Stimulated activated memory B cell treated with anti-CD40 and anti-IgM and Interleukin-4, amounts not matched to agents 10 μg/mL and 1 μg/mL and 100 μg/mL, for 72 hours (primary cell): Measurements from ENCODE around the gene LYPLAL1.

Experiments
- ATAC-seq: fragments of 150-1000 bp; cut with Tn5 transposase; 2 replicates; pipeline ENCODE4 v1.10.0; 2021
- H3K27ac Mint-ChIP-seq: one replicate; pipeline ENCODE4 v1.8.0; 2022; ENCODE audit warnings: mild to moderate bottlenecking, mixed read lengths
- H3K27me3 Mint-ChIP-seq: one replicate; pipeline ENCODE4 v1.8.0; 2022; ENCODE audit warnings: mixed read lengths
- H3K36me3 Mint-ChIP-seq: one replicate; pipeline ENCODE4 v1.8.0; 2022; ENCODE audit warnings: mixed read lengths
- H3K4me1 Mint-ChIP-seq: one replicate; pipeline ENCODE4 v1.8.0; 2022; ENCODE audit warnings: mixed read lengths
- H3K4me3 Mint-ChIP-seq: one replicate; pipeline ENCODE4 v1.8.0; 2022; ENCODE audit warnings: mild to moderate bottlenecking, moderate library complexity, mixed read lengths
- H3K9me3 Mint-ChIP-seq: one replicate; pipeline ENCODE4 v1.8.0; 2022; ENCODE audit warnings: mixed read lengths

LYPLAL1 gene

GRCh38 chr1:219173758-219174459 is at the start of gene LYPLAL1:
LYPLAL1 (plus strand) TSS chr1:219173878; CDS start chr1:219173891, 13 bp downstream.
- peak within 1 kb of the TSS; percentile 96 for H3K4me3 Mint-ChIP-seq
- peaks cover 36% of the 10 kb centered on the region for H3K4me1 Mint-ChIP-seq
- H3K9me3 Mint-ChIP-seq = no peaks in the 10 kb centered on the region
- peaks cover 18% of the 10 kb centered on the region for H3K36me3 Mint-ChIP-seq
- ATAC-seq = peak; percentile 94
- no peaks in the 10 kb centered on the region for H3K27me3 Mint-ChIP-seq
- H3K27ac Mint-ChIP-seq = peak within 1 kb of the TSS; percentile 94

DNA sequence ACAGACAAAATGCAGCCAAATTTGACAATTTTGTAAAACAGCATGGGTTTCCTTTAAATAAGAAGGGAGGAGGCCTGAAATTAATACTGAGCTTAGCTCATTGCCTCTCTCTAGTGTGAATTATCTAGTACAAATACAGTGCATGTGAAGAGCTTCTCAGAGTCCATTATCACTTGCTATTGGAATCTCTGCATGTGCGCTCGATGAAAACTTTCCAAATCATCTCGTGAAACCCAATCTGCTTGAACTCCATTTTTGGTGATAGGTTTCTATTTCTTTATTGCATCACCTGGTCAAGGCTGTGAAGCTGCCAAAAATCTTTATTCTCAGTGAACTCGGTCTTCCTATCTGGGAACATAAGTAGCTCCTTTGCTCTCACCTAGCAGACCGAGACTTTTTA is 49.5 kb upstream of the LYPLAL1 start:
- no peaks in the 10 kb centered on the region for H3K9me3 Mint-ChIP-seq
- H3K27ac Mint-ChIP-seq = no peak overlapping the region
- no peak overlapping the region for H3K4me3 Mint-ChIP-seq
- H3K4me1 Mint-ChIP-seq = no peaks in the 10 kb centered on the region
- no peak for ATAC-seq
- no peaks in the 10 kb centered on the region for H3K27me3 Mint-ChIP-seq
- no peaks in the 10 kb centered on the region for H3K36me3 Mint-ChIP-seq

GRCh38 chr1:219125342-219125741 is 48.3 kb upstream of the LYPLAL1 start:
- Mint-ChIP-seq H3K4me3 (no peak overlapping the region), H3K4me1 (no peaks in the 10 kb centered on the region), H3K27me3 (no peaks in the 10 kb centered on the region), H3K36me3 (no peaks in the 10 kb centered on the region), H3K27ac (no peak overlapping the region), H3K9me3 (no peaks in the 10 kb centered on the region)
- ATAC-seq = no peak

- Mint-ChIP-seq H3K4me3 (no peak overlapping the region), H3K36me3 (no peaks in the 10 kb centered on the region), H3K27ac (no peak overlapping the region), H3K27me3 (no peaks in the 10 kb centered on the region), H3K9me3 (no peaks in the 10 kb centered on the region), H3K4me1 (no peaks in the 10 kb centered on the region)
- ATAC-seq = no peak
Observed at GRCh38 chr1:219126377-219126776, 47.3 kb upstream of the LYPLAL1 start.

- Mint-ChIP-seq H3K27ac (no peak overlapping the region), H3K4me1 (no peaks in the 10 kb centered on the region), H3K9me3 (peaks cover 8% of the 10 kb centered on the region), H3K27me3 (no peaks in the 10 kb centered on the region), H3K36me3 (no peaks in the 10 kb centered on the region), H3K4me3 (no peak overlapping the region)
- ATAC-seq = no peak
Observed at GRCh38 chr1:219128957-219129356, 44.7 kb upstream of the LYPLAL1 start.

DNA sequence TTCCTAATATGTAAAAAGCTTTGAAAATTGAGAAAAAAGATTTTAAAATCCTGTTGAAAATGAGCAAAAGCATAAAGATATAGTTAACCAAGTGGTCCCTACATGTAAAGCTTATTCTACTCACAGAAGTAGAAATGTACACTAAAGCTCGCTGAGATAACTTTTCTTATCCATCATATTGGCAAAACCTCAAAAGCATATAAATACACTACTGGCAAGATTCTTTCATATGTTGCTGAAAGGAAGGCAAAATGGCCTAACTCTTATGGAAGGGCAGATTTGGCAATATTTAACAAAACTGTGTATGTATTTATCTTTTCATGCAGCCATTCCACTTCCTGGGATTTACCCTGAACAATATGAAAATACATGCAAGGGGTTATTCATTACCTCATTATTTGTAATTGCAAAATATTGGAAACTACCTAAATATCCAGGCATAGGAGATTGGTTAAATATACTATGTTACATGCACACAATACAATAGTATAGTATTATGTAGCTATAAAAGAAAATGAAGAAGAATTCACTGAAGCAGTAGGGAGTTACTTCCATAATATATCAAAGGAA is 43.2 kb upstream of the LYPLAL1 start:
- H3K27ac Mint-ChIP-seq = no peak overlapping the region
- H3K4me1 Mint-ChIP-seq = no peaks in the 10 kb centered on the region
- ATAC-seq = no peak
- no peaks in the 10 kb centered on the region for H3K27me3 Mint-ChIP-seq
- no peak overlapping the region for H3K4me3 Mint-ChIP-seq
- peaks cover 11% of the 10 kb centered on the region for H3K9me3 Mint-ChIP-seq
- no peaks in the 10 kb centered on the region for H3K36me3 Mint-ChIP-seq

GRCh38 chr1:219132939-219133338 is 40.7 kb upstream of the LYPLAL1 start:
- Mint-ChIP-seq H3K4me3 (no peak overlapping the region), H3K27ac (no peak overlapping the region), H3K4me1 (no peaks in the 10 kb centered on the region), H3K27me3 (no peaks in the 10 kb centered on the region), H3K9me3 (peaks cover 11% of the 10 kb centered on the region), H3K36me3 (no peaks in the 10 kb centered on the region)
- ATAC-seq = no peak

DNA sequence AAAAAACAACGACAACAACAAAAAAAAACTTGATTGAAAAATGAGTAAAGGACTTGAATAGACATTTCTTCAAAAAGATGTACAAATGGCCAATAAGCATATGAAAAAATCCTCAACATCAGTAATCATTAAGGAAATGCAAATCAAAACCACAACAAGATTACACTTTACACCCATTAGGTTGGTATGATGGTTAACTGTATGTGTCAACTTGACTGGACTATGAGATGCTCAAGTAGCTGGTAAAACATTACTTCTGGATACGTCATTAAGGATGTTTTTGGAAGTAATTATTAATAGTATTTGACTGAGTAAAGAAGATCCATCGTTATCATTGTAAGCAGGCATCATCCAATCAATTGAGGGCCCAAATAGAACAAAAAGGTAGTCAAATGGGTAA is 34.9 kb upstream of the LYPLAL1 start:
- Mint-ChIP-seq H3K27me3 (no peaks in the 10 kb centered on the region), H3K4me1 (no peaks in the 10 kb centered on the region), H3K36me3 (no peaks in the 10 kb centered on the region), H3K4me3 (no peak overlapping the region), H3K9me3 (peaks cover 6% of the 10 kb centered on the region), H3K27ac (no peak overlapping the region)
- no peak for ATAC-seq

DNA sequence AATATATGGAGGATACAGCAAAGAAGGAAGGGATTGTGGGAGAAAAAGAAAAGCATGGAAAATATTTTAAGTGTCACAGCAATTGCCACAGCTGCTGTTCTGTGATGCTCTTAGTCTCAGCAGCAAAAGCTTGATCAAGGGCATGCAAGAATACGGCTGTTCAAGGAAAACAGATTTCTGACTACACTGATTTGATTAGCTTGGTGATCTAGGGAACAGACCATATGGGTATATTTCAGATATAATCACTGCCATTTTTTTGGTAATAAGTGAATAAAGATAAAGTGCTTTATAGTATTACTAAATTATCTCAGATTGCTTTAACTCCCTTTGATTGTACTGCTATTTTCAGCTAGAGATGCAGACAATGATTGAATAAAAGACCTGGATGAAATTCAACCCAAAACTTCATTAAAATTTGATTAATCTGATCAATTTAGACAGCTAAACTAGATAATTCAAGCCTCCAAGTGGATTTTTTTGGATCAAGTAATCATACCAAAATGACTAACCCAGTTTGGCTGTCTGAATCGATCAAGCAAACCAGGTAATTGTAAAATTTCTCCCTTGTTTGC is 33.3 kb upstream of the LYPLAL1 start:
- peaks cover 7% of the 10 kb centered on the region for H3K4me1 Mint-ChIP-seq
- no peaks in the 10 kb centered on the region for H3K27me3 Mint-ChIP-seq
- no peaks in the 10 kb centered on the region for H3K36me3 Mint-ChIP-seq
- H3K9me3 Mint-ChIP-seq = no peaks in the 10 kb centered on the region
- ATAC-seq = no peak
- H3K4me3 Mint-ChIP-seq = no peak overlapping the region
- H3K27ac Mint-ChIP-seq = no peak overlapping the region

DNA sequence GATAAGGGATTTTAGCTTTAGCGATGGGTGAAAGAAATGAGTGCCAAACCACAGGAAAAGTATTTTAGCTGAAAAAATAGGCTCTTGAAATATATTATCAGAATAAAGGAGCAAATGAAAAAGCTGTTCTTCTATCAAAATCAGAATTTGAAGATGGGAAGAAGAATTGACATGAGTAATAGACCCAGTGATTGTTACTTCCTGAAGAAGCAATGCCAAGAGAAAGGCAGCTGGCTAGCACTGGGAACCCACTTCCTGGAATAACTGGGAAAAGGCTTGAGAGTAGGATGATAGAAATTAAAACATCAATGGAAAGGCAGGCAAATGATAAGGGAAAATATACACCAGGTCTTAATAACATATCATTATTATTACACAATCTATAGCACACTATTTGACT is 29.9 kb upstream of the LYPLAL1 start:
- H3K4me3 Mint-ChIP-seq = no peak overlapping the region
- H3K27ac Mint-ChIP-seq = no peak overlapping the region
- no peak for ATAC-seq

GRCh38 chr1:219144658-219145315 is 28.9 kb upstream of the LYPLAL1 start:
- Mint-ChIP-seq H3K36me3 (no peaks in the 10 kb centered on the region), H3K4me1 (peaks cover 7% of the 10 kb centered on the region), H3K4me3 (no peak overlapping the region), H3K27me3 (no peaks in the 10 kb centered on the region), H3K9me3 (no peaks in the 10 kb centered on the region), H3K27ac (peak overlapping the region; percentile 71)
- ATAC-seq = peak; percentile 50

More for the DNA sequence above, 29.9 kb upstream of the LYPLAL1 start:
- H3K27me3 Mint-ChIP-seq = no peaks in the 10 kb centered on the region
- H3K36me3 Mint-ChIP-seq = no peaks in the 10 kb centered on the region
- H3K9me3 Mint-ChIP-seq = no peaks in the 10 kb centered on the region
- H3K4me1 Mint-ChIP-seq = peaks cover 7% of the 10 kb centered on the region

GRCh38 chr1:219147571-219148019 is 26.1 kb upstream of the LYPLAL1 start:
- ATAC-seq = no peak
- H3K9me3 Mint-ChIP-seq = no peaks in the 10 kb centered on the region
- peaks cover 10% of the 10 kb centered on the region for H3K4me1 Mint-ChIP-seq
- H3K27me3 Mint-ChIP-seq = no peaks in the 10 kb centered on the region
- no peak overlapping the region for H3K4me3 Mint-ChIP-seq
- no peak overlapping the region for H3K27ac Mint-ChIP-seq
- H3K36me3 Mint-ChIP-seq = no peaks in the 10 kb centered on the region

DNA sequence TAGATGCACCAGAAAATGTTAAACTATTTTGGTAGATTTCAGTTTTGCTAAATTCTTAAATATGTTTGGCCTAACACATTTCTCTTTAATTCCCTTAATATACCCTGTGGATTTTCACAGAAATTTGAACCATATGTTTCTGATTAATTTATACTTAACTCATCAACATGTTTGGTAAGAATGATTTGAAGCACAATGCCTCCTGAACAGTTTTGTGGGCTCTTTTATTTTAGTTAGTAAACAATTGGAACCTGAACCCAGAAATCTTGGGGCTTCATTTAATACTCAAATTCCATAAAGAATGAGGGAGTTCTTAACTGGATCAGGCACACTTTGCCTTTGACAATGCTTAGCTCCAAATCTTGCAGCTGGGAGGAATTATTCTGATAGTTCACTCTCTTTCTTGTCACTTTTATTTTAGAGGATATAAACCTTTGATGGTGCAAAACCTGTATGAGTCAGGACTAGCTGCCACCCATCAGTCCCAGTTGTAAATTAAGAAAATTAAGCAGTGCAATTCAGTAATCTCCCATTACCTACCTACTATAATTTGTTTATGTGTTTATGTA is 24.6 kb upstream of the LYPLAL1 start:
- Mint-ChIP-seq H3K4me1 (peaks cover 14% of the 10 kb centered on the region), H3K4me3 (no peak overlapping the region), H3K9me3 (no peaks in the 10 kb centered on the region), H3K27ac (no peak overlapping the region), H3K27me3 (no peaks in the 10 kb centered on the region), H3K36me3 (no peaks in the 10 kb centered on the region)
- ATAC-seq = no peak

- Mint-ChIP-seq H3K27ac (no peak overlapping the region), H3K4me3 (no peak overlapping the region), H3K9me3 (no peaks in the 10 kb centered on the region), H3K4me1 (peaks cover 10% of the 10 kb centered on the region), H3K27me3 (no peaks in the 10 kb centered on the region), H3K36me3 (no peaks in the 10 kb centered on the region)
- no peak for ATAC-seq
Observed at GRCh38 chr1:219149953-219150352, 23.7 kb upstream of the LYPLAL1 start.

DNA sequence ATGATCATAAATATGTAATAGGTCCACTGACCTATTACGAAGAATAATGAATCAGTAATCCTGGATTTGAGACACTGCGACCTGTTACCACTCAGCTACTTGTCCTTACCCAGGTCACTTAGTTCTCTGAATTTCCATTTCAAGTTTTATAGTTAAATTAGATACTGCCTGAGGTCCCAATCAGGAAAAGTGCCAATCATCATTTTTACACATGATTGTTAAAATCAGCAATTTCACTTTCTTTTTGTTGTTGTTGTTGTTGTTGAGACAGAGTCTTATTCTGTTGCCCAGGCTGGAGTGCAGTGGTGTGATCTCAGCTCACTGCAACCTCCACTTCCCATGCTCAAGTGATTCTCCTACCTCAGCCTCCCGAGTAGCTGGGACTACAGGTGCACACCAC is 22.8 kb upstream of the LYPLAL1 start:
- Mint-ChIP-seq H3K27me3 (no peaks in the 10 kb centered on the region), H3K9me3 (no peaks in the 10 kb centered on the region), H3K36me3 (no peaks in the 10 kb centered on the region), H3K4me1 (peaks cover 7% of the 10 kb centered on the region), H3K27ac (no peak overlapping the region), H3K4me3 (no peak overlapping the region)
- no peak for ATAC-seq
